A549 (cell line): Measurements from ENCODE around the gene EP400. TPM values are rescaled to one million over a fixed set of nuclear protein-coding genes. Genes with fewer than 3 reads are reported as not detected.

ENCODE experiments used
- ATAC-seq, 2 experiments: fragments of 200-7000 bp in 1 of 2; fragments of >200 bp in 1 of 2; cut with Nextera tagmentation in 1 of 2; cut with Tn5 transposase in 1 of 2; 3 replicates each; pipeline versions ENCODE4 v1.8.0 to v1.9.1; 2018 to 2020; ENCODE audit warnings: mild to moderate bottlenecking in 1 of 2, moderate library complexity in 1 of 2
- CTCF ChIA-PET: fragments of 300-600 bp; sonication (Branson Sonifier 250); formaldehyde crosslinking; extraction: SDS; loops from one replicate; lab custom pipeline; 2021; ENCODE audit warnings: antibody characterized with exemption, inconsistent platforms; lab: Yijun Ruan, JAX
- POLR2A ChIA-PET: fragments of 350-600 bp; formaldehyde crosslinking; extraction: SDS; loops from one replicate; lab custom pipeline; 2021; ENCODE audit warnings: antibody characterized with exemption, inconsistent platforms; lab: Yijun Ruan, JAX
- DNase-seq, 2 experiments: peaks; one replicate each; pipeline versions ENCODE4 v3.0.0 to v3.0.0-alpha.2; 2011 to 2016; ENCODE audit warnings: low read depth in 1 of 2, low spot score in 1 of 2
- FAIRE-seq: peaks from 2 replicates; lab custom pipeline; 2011; peaks lifted over from hg19 to GRCh38; lab: Jason Lieb, UNC
- H3K27ac ChIP-seq, 2 experiments: fragments of >200 bp; sonication (Bioruptor Twin); formaldehyde crosslinking; 3 replicates each; pipeline ENCODE4 v1.5.1; 2016 to 2017
- H3K4me1 ChIP-seq: fragments of >200 bp; sonication (Bioruptor Twin); formaldehyde crosslinking; 3 replicates; pipeline ENCODE4 v1.6.1; 2016
- H3K4me2 ChIP-seq: fragments of >200 bp; sonication (Bioruptor Twin); formaldehyde crosslinking; 3 replicates; pipeline ENCODE4 v1.6.1; 2016
- H3K4me3 ChIP-seq: fragments of >200 bp; sonication (Bioruptor Twin); formaldehyde crosslinking; 3 replicates; pipeline ENCODE4 v1.5.1; 2016
- H3K9me3 ChIP-seq: fragments of >200 bp; sonication (Bioruptor Twin); formaldehyde crosslinking; 3 replicates; pipeline ENCODE4 v1.6.1; 2016
- CHD2 ChIP-seq: fragments of 150-350 bp; IDR thresholded peaks from 2 replicates; pipeline ENCODE4 v1.6.1; 2014; ENCODE audit warnings: low read length; ENCODE audit not compliant: partially characterized antibody
- CHD4 ChIP-seq: fragments of 200-600 bp; sonication (generic); IDR thresholded peaks from 2 replicates; pipeline ENCODE4 v1.6.1; 2016; ENCODE audit warnings: antibody characterized with exemption, mild to moderate bottlenecking, borderline replicate concordance
- EP300 ChIP-seq, 2 experiments: fragments of >200 bp; sonication (Bioruptor Twin); formaldehyde crosslinking; IDR thresholded peaks; 2 replicates in 1 of 2; 3 replicates in 1 of 2; pipeline ENCODE4 v1.6.1; 2016 to 2017
- FOSL2 ChIP-seq, 2 experiments: fragments of 450-650 bp in 1 of 2; fragments of >200 bp in 1 of 2; sonication (Bioruptor Twin) in 1 of 2; formaldehyde crosslinking; IDR thresholded peaks; 2 replicates each; pipeline versions ENCODE4 v1.5.0 to v1.6.1; 2016 to 2020; ENCODE audit warnings: mild to moderate bottlenecking in 1 of 2, moderate library complexity in 1 of 2
- HOXB13 ChIP-seq: fragments of 250-450 bp; sonication (Bioruptor Pico); IDR thresholded peaks from 2 replicates; pipeline ENCODE4 v1.5.0; 2020; ENCODE audit warnings: low read depth, mild to moderate bottlenecking, moderate library complexity
- JUN ChIP-seq, 2 experiments: fragments of >200 bp; sonication (Bioruptor Twin); formaldehyde crosslinking; IDR thresholded peaks; 2 replicates in 1 of 2; 3 replicates in 1 of 2; pipeline ENCODE4 v1.6.1; 2016 to 2017
- KDM1A ChIP-seq: fragments of 200-600 bp; sonication (generic); IDR thresholded peaks from 2 replicates; pipeline ENCODE4 v1.6.1; 2016; ENCODE audit warnings: low read depth, mild to moderate bottlenecking
- RCOR1 ChIP-seq: fragments of 150-350 bp; IDR thresholded peaks from 2 replicates; pipeline ENCODE4 v1.6.1; 2014; ENCODE audit warnings: antibody characterized with exemption, low read length, low read depth
- TP53 ChIP-seq: fragments of 250-450 bp; sonication (Bioruptor Pico); IDR thresholded peaks from 2 replicates; pipeline ENCODE4 v1.5.0; 2021; ENCODE audit warnings: mild to moderate bottlenecking, moderate library complexity
- WGBS: methylation state at CpG from one replicate; pipeline ENCODE4 v1.1.6; 2017; ENCODE audit errors: missing lambda C conversion rate; 5-methylcytosine and 5-hydroxymethylcytosine counted together
- polyA plus RNA-seq, 4 experiments: library from polyadenylated mRNA; depleted of rRNA in 3 of 4; stranded (reverse); fragments of >200 nt; fragmentation: RNase III in 1 of 4; extraction: RNeasy Plus Mini Kit Qiagen cat#74134 plus additional on column Dnase treatment in 1 of 4; gene quantifications; 2 replicates in 3 of 4; 3 replicates in 1 of 4; pipeline ENCODE4 v1.2.3, GENCODE V29; 2011 to 2017
- TF ChIP-seq, protein P1 (sequence below): IDR thresholded peaks from 2 replicates; pipeline ENCODE4 v1.6.1; 2012; ENCODE audit warnings: low read depth, borderline replicate concordance
- TF ChIP-seq, protein P2 (sequence below): fragments of 200-600 bp; sonication (generic); IDR thresholded peaks from 2 replicates; pipeline ENCODE4 v1.6.1; 2016; ENCODE audit warnings: antibody characterized with exemption, mild to moderate bottlenecking, moderate library complexity

EP400 gene
- polyA plus RNA-seq, 2 of the 4 experiments (the other 2 are of a cell fraction) = 9.7 to 15.2 TPM

DNA sequence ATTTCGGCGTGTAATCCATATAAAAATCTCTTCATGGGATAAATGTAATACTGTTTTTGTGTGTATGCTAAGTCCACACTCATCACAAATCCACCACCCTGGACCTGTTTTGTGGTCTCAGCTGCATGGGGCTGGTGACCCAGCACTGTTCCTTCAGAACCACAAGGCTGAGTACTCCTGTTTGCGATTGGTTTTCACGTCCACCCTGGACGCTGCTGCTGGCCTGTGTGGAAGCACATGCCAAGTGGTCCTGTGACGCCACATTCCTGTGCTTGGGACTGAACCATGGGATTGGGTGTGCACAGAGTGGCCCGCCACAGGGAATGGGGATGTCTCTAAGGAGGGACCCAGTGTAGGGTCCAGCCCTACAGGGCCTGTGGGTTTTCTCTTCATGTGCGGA, 16.4 kb upstream of the EP400 start:
- FAIRE-seq (no peak), DNase-seq (no peak), ATAC-seq (no peak)
- 94% methylated on average over 8 of the region's 8 CpGs for WGBS
- POLR2A ChIA-PET = no interaction called here
- peaks cover 21% of the 10 kb centered on the region; the same call in 2 of the 3 replicates for H3K4me1 ChIP-seq
- H3K9me3 ChIP-seq = no peaks in the 10 kb centered on the region
- CTCF ChIA-PET = interaction anchor here (2.3 kb wide), 1 partner anchor 79 kb away, joined by 5 read pairs; no protein-coding TSS in a partner anchor
- H3K4me3 ChIP-seq = no peak overlapping the region
- TF ChIP-seq CHD4 = no peak
- TF ChIP-seq, protein P1, sequence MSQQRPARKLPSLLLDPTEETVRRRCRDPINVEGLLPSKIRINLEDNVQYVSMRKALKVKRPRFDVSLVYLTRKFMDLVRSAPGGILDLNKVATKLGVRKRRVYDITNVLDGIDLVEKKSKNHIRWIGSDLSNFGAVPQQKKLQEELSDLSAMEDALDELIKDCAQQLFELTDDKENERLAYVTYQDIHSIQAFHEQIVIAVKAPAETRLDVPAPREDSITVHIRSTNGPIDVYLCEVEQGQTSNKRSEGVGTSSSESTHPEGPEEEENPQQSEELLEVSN = no peak
- H3K4me2 ChIP-seq = no peak overlapping the region
- no peak overlapping the region for H3K27ac ChIP-seq

DNA sequence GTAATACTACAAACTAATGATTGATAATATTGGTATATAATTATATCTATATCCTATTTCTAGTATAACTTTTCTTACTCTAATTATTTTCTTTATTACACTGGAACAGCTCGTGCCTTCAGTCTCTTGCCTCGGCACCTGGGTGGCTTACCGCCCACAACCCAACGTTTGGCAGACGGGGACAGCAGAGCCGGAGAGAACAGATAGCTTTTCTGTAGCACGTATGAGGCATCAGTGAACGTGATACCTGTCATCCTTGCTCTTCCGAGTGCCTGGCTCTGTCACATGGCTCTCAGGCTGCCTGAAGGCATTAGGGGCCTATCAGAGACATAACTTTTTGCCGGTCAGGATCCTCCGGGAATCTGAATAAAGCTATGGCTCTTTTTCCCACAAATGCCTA, 15.2 kb upstream of the EP400 start:
- WGBS = 88% methylated on average over 11 of the region's 11 CpGs
- POLR2A ChIA-PET = no interaction called here
- H3K27ac ChIP-seq = no peak overlapping the region
- H3K4me1 ChIP-seq = peaks cover 21% of the 10 kb centered on the region; the same call in 2 of the 3 replicates
- CTCF ChIA-PET = interaction anchor here (1.0 to 2.3 kb wide), 3 partner anchors 9 to 81 kb away, joined by 4 to 5 read pairs (median 4); no protein-coding TSS in a partner anchor
- H3K4me2 ChIP-seq = no peak overlapping the region
- no peak overlapping the region for H3K4me3 ChIP-seq
- no peak for ATAC-seq
- H3K9me3 ChIP-seq = no peaks in the 10 kb centered on the region
- TF ChIP-seq EP300 (IDR thresholded peaks at IDR 0.05) = no peak
- TF ChIP-seq, protein P1 = no peak
- no peak for DNase-seq
- FAIRE-seq = no peak

DNA sequence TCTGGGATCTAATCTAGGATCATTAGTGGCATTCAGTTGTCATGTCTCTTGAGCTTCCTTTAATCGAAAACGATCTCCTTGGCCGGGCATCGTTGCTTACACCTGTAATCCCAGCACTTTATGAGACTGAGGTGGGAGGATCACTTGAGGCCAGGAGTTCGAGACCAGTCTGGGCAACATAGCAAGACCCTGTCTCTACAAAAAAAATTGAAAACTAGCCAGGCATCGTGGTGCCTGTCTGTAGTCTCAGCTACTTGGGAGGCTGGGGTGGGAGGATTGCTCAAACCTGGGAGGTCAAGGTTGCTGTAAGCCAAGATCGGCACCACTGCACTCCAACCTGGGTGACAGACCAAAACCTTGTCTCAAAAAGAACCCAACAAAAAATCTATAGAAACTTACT, 11.7 kb upstream of the EP400 start:
- ATAC-seq (no peak), DNase-seq (no peak), FAIRE-seq (no peak)
- TF ChIP-seq JUN (IDR thresholded peaks at IDR 0.05) (no peak), KDM1A (no peak)
- Histone ChIP-seq H3K27ac (no peak overlapping the region), H3K4me3 (no peak overlapping the region), H3K4me2 (no peak overlapping the region), H3K4me1 (no peaks in the 10 kb centered on the region), H3K9me3 (no peaks in the 10 kb centered on the region)
- ChIA-PET POLR2A (no interaction called here), CTCF (interaction anchor here (1.2 to 2.0 kb wide), 3 partner anchors 9 to 1022 kb away, joined by 3 to 8 read pairs (median 3); partner anchors contain the start of gene PUS1)
- 78% methylated on average over 7 of the region's 7 CpGs for WGBS

DNA sequence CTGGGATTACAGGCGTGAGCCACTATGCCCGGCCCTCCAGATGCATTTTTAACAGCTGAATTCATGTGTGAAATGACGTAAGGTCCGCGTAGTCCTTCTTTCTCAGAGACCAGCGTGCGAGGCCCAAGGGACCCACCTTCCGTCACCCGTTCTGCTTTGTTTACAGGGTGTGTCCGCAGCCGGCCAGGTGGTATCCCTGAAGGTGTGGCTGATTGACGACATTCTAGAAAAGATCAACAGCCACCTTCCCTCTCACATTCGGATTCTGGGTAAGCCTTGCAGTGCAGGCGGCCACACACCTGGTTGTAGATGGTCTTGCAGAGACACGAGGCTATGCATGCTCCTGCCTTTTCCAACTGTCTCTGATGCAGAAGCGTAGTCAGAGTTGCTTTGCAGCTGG, 10.7 kb upstream of the EP400 start:
- no peaks in the 10 kb centered on the region for H3K9me3 ChIP-seq
- H3K4me2 ChIP-seq = no peak overlapping the region
- H3K4me1 ChIP-seq = no peaks in the 10 kb centered on the region
- H3K4me3 ChIP-seq = no peak overlapping the region
- ChIA-PET POLR2A (no interaction called here), CTCF (interaction anchor here (0.6 to 2.0 kb wide), 3 partner anchors 10 to 88 kb away, joined by 3 to 8 read pairs (median 3); partner anchors contain the start of gene PUS1)
- H3K27ac ChIP-seq = no peak overlapping the region
- ATAC-seq = no peak
- DNase-seq = no peak
- TF ChIP-seq RCOR1 (no peak), CHD2 (no peak), TP53 (CRISPR knock-in tag) (no peak), FOSL2 (IDR thresholded peaks at IDR 0.05) (no peak), FOSL2 (CRISPR knock-in tag; IDR thresholded peaks at IDR 0.05) (no peak), HOXB13 (CRISPR knock-in tag) (no peak)
- TF ChIP-seq, protein P2, sequence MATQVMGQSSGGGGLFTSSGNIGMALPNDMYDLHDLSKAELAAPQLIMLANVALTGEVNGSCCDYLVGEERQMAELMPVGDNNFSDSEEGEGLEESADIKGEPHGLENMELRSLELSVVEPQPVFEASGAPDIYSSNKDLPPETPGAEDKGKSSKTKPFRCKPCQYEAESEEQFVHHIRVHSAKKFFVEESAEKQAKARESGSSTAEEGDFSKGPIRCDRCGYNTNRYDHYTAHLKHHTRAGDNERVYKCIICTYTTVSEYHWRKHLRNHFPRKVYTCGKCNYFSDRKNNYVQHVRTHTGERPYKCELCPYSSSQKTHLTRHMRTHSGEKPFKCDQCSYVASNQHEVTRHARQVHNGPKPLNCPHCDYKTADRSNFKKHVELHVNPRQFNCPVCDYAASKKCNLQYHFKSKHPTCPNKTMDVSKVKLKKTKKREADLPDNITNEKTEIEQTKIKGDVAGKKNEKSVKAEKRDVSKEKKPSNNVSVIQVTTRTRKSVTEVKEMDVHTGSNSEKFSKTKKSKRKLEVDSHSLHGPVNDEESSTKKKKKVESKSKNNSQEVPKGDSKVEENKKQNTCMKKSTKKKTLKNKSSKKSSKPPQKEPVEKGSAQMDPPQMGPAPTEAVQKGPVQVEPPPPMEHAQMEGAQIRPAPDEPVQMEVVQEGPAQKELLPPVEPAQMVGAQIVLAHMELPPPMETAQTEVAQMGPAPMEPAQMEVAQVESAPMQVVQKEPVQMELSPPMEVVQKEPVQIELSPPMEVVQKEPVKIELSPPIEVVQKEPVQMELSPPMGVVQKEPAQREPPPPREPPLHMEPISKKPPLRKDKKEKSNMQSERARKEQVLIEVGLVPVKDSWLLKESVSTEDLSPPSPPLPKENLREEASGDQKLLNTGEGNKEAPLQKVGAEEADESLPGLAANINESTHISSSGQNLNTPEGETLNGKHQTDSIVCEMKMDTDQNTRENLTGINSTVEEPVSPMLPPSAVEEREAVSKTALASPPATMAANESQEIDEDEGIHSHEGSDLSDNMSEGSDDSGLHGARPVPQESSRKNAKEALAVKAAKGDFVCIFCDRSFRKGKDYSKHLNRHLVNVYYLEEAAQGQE = no peak
- TF ChIP-seq, protein P1 = no peak
- 90% methylated on average over 16 of the region's 16 CpGs for WGBS
- no peak for FAIRE-seq
